ENCODE data around the gene BBS10. TPM values are rescaled to one million over a fixed set of nuclear protein-coding genes. Genes with fewer than 3 reads are reported as not detected.
A peak's percentile ranks its signal among the peaks of the same experiment; 100 is the strongest.

Gene BBS10
- total and polyA plus RNA-seq, 2 of the 13 experiments (the other 11 are each of a cell fraction or from before 2014, with no cell fraction given), result 4.9 to 7.4 TPM

DNA sequence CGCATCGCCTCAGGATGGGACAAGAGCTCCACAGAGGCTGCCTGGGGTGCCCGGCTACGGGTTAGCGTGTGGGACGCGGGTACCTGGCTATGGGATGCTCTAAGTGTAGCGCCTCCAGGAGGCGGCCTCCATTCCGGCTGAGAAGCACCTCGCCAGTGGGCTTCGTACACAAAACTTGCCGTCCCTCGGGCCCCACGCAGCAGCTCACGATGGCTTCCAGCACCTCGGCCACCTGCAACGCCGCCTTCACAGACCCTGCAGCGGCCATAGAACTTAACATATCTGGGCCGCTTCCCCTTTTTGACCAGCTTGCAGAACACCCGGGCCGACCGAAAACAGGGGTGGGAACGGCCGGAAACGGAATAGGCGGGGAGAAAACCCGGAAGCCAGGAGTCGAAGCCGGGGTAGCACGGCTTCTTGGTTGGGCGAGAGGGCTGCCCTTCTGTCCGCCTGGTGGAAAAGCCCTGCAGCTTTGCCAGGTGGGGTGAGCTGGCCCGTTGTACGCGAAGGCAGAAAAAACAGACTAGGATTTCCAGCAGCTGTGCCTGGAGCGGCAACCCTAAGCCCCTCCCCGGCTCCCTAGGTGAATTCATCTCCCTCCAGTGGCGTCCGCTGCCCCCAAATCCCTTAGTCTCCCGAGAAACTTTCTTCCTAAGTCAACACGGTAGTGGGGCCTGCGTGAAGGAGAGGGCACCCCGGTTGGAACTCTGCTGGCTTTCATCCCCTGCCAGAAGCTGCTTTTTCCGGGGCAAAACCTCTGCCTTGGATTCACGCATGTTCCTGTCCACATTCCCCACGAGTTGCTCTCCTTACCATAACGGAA lies at the start of gene BBS10 (continued):
- TF ChIP-seq, protein P1, sequence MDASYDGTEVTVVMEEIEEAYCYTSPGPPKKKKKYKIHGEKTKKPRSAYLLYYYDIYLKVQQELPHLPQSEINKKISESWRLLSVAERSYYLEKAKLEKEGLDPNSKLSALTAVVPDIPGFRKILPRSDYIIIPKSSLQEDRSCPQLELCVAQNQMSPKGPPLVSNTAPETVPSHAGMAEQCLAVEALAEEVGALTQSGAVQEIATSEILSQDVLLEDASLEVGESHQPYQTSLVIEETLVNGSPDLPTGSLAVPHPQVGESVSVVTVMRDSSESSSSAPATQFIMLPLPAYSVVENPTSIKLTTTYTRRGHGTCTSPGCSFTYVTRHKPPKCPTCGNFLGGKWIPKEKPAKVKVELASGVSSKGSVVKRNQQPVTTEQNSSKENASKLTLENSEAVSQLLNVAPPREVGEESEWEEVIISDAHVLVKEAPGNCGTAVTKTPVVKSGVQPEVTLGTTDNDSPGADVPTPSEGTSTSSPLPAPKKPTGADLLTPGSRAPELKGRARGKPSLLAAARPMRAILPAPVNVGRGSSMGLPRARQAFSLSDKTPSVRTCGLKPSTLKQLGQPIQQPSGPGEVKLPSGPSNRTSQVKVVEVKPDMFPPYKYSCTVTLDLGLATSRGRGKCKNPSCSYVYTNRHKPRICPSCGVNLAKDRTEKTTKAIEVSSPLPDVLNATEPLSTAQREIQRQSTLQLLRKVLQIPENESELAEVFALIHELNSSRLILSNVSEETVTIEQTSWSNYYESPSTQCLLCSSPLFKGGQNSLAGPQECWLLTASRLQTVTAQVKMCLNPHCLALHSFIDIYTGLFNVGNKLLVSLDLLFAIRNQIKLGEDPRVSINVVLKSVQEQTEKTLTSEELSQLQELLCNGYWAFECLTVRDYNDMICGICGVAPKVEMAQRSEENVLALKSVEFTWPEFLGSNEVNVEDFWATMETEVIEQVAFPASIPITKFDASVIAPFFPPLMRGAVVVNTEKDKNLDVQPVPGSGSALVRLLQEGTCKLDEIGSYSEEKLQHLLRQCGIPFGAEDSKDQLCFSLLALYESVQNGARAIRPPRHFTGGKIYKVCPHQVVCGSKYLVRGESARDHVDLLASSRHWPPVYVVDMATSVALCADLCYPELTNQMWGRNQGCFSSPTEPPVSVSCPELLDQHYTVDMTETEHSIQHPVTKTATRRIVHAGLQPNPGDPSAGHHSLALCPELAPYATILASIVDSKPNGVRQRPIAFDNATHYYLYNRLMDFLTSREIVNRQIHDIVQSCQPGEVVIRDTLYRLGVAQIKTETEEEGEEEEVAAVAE (CRISPR knock-in tag; IDR thresholded peaks at IDR 0.05; ENCODE audit: borderline replicate concordance), result no peak; the same call in none of the 2 replicates
- TF ChIP-seq KAT2B (IDR thresholded peaks at IDR 0.05; ENCODE audit: borderline replicate concordance, low read depth, low read length) (no peak), ZNF703 (CRISPR knock-in tag; IDR thresholded peaks at IDR 0.05; ENCODE audit: borderline replicate concordance) (no peak), ZNF292 (CRISPR knock-in tag; IDR thresholded peaks at IDR 0.05; ENCODE audit: borderline replicate concordance, low read depth) (0 out of 2 replicates have a peak, but pooled peaks have one; percentile 32), ZNF607 (CRISPR knock-in tag; IDR thresholded peaks at IDR 0.05; ENCODE audit: borderline replicate concordance) (no peak), EED (CRISPR knock-in tag; IDR thresholded peaks at IDR 0.05) (peak; percentile 57; the same call in 1 of the 2 replicates), ZNF281 (CRISPR knock-in tag; IDR thresholded peaks at IDR 0.05; ENCODE audit: borderline replicate concordance) (no peak), SAFB2 (CRISPR knock-in tag; IDR thresholded peaks at IDR 0.05; ENCODE audit: borderline replicate concordance, low read depth) (peak; percentile 62; the same call in 1 of the 2 replicates), POLR2A (IDR thresholded peaks at IDR 0.05; ENCODE audit: insufficient read depth in 1 of 2, low read depth in 2 of 2, low read length in 2 of 2) (peak; percentile 72 to 78)
- TF ChIP-seq, protein P2, sequence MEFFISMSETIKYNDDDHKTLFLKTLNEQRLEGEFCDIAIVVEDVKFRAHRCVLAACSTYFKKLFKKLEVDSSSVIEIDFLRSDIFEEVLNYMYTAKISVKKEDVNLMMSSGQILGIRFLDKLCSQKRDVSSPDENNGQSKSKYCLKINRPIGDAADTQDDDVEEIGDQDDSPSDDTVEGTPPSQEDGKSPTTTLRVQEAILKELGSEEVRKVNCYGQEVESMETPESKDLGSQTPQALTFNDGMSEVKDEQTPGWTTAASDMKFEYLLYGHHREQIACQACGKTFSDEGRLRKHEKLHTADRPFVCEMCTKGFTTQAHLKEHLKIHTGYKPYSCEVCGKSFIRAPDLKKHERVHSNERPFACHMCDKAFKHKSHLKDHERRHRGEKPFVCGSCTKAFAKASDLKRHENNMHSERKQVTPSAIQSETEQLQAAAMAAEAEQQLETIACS (CRISPR knock-in tag; IDR thresholded peaks at IDR 0.05), result 0 out of 2 replicates have a peak, but pooled peaks have one; percentile 48
- TF ChIP-seq, protein P3, sequence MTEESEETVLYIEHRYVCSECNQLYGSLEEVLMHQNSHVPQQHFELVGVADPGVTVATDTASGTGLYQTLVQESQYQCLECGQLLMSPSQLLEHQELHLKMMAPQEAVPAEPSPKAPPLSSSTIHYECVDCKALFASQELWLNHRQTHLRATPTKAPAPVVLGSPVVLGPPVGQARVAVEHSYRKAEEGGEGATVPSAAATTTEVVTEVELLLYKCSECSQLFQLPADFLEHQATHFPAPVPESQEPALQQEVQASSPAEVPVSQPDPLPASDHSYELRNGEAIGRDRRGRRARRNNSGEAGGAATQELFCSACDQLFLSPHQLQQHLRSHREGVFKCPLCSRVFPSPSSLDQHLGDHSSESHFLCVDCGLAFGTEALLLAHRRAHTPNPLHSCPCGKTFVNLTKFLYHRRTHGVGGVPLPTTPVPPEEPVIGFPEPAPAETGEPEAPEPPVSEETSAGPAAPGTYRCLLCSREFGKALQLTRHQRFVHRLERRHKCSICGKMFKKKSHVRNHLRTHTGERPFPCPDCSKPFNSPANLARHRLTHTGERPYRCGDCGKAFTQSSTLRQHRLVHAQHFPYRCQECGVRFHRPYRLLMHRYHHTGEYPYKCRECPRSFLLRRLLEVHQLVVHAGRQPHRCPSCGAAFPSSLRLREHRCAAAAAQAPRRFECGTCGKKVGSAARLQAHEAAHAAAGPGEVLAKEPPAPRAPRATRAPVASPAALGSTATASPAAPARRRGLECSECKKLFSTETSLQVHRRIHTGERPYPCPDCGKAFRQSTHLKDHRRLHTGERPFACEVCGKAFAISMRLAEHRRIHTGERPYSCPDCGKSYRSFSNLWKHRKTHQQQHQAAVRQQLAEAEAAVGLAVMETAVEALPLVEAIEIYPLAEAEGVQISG (CRISPR knock-in tag; IDR thresholded peaks at IDR 0.05), result peak; percentile 93
- TF ChIP-seq, protein P4, sequence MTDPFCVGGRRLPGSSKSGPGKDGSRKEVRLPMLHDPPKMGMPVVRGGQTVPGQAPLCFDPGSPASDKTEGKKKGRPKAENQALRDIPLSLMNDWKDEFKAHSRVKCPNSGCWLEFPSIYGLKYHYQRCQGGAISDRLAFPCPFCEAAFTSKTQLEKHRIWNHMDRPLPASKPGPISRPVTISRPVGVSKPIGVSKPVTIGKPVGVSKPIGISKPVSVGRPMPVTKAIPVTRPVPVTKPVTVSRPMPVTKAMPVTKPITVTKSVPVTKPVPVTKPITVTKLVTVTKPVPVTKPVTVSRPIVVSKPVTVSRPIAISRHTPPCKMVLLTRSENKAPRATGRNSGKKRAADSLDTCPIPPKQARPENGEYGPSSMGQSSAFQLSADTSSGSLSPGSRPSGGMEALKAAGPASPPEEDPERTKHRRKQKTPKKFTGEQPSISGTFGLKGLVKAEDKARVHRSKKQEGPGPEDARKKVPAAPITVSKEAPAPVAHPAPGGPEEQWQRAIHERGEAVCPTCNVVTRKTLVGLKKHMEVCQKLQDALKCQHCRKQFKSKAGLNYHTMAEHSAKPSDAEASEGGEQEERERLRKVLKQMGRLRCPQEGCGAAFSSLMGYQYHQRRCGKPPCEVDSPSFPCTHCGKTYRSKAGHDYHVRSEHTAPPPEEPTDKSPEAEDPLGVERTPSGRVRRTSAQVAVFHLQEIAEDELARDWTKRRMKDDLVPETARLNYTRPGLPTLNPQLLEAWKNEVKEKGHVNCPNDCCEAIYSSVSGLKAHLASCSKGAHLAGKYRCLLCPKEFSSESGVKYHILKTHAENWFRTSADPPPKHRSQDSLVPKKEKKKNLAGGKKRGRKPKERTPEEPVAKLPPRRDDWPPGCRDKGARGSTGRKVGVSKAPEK (CRISPR knock-in tag; IDR thresholded peaks at IDR 0.05; ENCODE audit: borderline replicate concordance), result no peak

Data from HepG2 (cell line).